ENCODE results near the gene PNLDC1. TPM values are rescaled to one million over a fixed set of nuclear protein-coding genes. Genes with fewer than 3 reads are reported as not detected.

Gene PNLDC1
- total RNA-seq, 1 experiment from 2014 or later, result 0.20 TPM

Other genes starting within 250 kb of the PNLDC1 start
- gene SOD2, start 107.0 kb upstream of the PNLDC1 start, total RNA-seq (2021), result 49.6 and 63.3 TPM in 2 replicates
- 44.7 and 46.5 TPM in 2 replicates for gene WTAP, start 72.8 kb upstream of the PNLDC1 start, total RNA-seq (2021)
- gene ACAT2, start 38.2 kb upstream of the PNLDC1 start, total RNA-seq (2021), result 48.5 and 71.0 TPM in 2 replicates
- 159 and 166 TPM in 2 replicates for gene TCP1, start 10.7 kb upstream of the PNLDC1 start, total RNA-seq (2021)
- gene MRPL18, start 9.8 kb upstream of the PNLDC1 start, total RNA-seq (2021), result 41.1 and 54.4 TPM in 2 replicates
- gene MAS1, start 90.7 kb downstream of the PNLDC1 start, total RNA-seq (2021), result not detected in 2 replicates
- gene IGF2R, start 168.8 kb downstream of the PNLDC1 start, total RNA-seq (2021), result 50.9 and 53.1 TPM in 2 replicates

All from PC-9 (cell line).